Measurements from ENCODE around the gene PFKL.
"Not testable (repeated sequence)": the region's sequence is repeated elsewhere in the genome, so short reads cannot be mapped to it uniquely, and the experiment has no call there.

PFKL gene

DNA sequence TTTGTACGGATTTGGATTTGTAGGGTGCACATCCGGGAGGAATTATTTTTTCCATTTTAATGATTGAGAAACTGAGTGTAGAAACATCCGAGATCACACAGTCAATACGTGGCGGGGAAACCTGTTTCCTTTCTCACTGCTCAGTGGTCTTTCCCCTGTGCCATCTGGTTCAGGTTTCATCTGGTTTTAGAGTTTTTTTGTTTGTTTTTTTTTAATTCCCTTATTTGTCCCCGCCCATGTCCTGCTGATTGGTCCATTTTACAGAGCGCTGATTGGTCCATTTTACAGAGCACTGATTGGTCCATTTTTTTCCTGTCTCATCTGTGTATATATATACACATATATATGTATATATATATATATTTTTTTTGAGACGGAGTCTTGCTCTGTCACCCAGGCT lies 59.5 kb downstream of the PFKL start:
- DNase-seq (ENCODE audit: low read depth in 4 of 4, low spot score in 1 of 4): no peak

DNA sequence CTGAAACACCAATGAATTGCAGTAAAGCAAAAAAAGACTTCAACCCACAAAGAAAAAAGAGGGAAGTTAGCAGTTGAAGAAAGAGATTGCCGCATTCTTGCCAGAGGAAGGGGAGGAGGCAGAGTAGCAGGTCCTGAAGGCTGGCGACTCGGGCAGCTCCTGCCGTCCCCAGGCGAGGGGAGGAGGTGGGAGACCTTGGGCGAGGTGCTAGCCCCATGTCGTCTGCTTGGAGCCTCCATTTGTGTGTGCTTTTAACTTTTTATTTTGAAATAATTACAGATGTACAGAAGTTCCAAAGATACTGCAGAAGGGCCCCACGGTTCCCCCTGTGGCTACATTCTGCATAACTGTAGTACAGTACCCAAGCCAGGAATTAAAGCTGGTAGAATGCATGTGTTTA lies 60.3 kb downstream of the PFKL start:
- DNase-seq (ENCODE audit: low read depth in 4 of 4, low spot score in 1 of 4): no peak

DNA sequence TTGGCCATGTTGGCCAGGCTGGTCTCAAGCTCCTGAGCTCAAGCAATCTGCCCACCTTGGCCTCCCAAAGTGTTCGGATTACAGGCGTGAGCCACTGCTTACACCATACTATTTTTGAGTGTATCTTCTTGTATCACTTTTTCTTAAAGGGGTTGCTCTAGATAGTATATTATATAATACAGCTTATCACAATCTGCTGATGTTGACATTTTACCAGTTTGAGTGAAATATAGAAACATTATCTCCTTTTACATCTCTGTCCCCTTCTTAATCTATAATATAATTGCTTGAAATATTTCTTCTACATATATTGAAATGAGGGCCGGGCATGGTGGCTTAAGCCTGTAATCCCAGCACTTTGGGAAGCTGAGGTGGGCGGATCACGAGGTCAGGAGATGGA lies 62.0 kb downstream of the PFKL start:
- not testable (repeated sequence) for DNase-seq (ENCODE audit: low read depth in 4 of 4, low spot score in 1 of 4)

DNA sequence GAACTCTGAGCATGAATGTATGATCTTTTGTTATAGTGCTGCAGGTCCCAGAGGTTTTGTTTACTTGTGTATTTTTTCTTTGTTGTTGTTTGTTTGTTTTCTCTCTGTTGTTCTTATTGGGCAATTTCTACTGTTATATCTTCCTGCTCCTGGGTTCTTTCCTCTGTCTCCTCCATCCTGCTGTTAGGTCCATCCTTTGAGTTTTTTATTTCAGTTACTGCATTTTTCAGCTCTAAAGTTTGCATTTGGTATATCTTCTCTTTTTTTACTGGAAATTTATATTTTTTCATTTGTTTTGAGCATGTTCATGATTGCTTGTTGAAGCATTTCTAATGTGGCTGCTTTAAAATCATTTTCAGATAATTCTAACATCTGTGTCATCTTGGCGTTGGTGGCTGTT lies 63.4 kb downstream of the PFKL start:
- DNase-seq (ENCODE audit: low read depth in 4 of 4, low spot score in 1 of 4): no peak

DNA sequence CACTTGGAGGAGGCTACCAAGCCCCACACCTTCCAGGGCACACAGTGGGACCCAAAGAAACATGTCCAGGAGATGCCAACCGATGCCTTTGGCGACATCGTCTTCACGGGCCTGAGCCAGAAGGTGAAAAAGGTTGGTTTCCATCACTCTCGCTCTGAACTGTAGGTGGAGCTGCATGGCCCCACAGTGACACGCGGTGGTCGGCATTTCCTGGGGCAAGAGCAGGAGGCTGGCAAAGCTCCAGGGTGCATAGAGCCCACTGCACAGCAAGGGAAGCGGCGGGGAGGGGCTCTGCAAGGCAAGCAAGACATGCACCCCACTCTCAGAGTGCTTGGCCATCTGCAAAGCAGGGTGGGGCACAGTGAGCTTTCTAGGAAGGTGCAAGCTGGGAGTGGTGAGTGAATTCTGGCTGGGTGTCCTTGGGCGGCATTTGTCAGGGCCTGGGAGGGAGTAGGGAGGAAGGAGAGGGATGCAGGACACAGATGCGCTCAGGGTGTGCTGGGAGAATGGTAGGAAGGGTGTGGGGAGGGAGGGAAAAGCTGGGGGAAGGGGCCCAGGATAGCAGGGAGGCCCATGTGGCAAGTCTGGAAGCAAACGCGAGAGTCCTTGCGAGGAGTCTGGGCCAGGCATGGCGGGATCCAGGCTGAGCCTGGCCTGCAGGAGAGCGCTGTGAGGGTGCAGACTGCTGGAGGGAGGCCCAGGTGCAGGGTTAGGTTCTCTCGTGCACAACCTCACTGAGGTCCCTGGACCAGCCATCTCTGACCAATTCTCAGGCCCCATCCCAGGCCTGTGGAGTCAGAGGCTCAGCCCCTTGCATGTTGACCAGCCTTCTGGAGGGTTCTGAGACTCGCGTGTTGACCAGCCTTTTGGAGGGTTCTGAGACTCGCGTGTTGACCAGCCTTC lies 64.5 kb downstream of the PFKL start:
- no peak for DNase-seq (ENCODE audit: low read depth in 4 of 4, low spot score in 1 of 4)

DNA sequence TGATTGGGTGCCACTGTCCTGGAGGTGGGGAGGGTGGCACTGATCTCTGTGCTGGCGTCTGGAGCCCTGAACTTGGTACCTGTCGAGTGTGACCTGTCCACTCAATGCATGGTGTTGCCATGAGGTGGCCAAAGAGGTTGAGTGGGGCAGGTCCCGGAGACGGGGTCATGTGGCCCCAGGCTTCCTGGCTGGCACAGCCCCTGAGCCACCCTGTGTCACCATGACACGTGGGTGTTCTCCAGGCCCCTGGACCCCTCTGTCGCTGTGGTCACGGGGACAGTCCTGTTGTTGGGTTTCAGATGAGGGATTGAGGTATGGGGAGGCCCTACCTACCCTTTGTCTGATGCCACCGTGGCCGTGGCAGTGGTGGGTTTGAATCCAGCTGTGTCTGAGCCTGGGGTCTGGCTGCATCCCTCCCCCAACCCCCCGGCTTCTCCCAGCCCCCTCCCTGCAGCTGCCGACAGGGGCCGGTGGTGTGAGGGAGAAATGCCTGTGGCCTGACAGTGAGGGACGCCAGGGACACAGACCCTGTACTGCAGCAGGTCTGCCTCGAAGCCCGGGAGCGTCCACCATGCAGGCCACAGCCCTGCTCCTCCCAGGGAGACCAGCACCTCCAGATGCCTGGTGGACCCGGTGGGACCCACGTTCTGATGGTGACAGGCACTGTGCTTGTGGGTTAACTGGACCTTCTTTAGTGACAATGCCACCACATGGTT lies 65.6 kb downstream of the PFKL start:
- DNase-seq (ENCODE audit: low read depth in 4 of 4, low spot score in 1 of 4): no peak

DNA sequence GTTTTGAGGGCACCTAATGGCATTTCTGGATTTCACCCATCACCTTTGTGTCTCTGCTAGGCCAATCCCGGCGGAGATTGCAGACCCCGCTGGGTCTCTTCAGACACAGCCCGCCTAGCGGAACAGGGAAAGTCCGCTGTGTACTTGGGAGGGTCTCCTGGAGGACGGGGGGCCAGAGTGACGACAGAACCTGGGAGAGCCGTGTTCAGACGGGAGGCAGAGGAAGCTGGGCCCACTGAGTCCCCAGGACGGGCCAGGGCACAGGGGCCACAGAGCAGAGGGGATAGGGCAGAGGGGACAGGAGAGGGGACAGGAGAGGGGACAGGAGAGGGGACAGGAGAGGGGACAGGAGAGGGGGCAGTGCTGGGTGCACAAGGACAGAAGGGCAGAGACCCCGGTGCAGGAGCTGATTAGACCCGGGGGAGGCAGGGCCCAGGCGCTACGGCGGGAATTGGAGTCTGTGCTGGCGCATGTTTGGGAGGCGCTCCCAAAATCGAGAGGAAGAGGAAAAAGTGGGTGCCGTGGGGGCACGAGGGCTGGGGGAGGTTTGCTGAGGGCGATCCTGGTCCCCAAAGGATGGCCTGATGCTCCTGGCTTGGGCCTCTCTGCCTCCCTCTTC lies 66.2 kb downstream of the PFKL start:
- DNase-seq (ENCODE audit: low read depth in 4 of 4, low spot score in 1 of 4): no peak

DNA sequence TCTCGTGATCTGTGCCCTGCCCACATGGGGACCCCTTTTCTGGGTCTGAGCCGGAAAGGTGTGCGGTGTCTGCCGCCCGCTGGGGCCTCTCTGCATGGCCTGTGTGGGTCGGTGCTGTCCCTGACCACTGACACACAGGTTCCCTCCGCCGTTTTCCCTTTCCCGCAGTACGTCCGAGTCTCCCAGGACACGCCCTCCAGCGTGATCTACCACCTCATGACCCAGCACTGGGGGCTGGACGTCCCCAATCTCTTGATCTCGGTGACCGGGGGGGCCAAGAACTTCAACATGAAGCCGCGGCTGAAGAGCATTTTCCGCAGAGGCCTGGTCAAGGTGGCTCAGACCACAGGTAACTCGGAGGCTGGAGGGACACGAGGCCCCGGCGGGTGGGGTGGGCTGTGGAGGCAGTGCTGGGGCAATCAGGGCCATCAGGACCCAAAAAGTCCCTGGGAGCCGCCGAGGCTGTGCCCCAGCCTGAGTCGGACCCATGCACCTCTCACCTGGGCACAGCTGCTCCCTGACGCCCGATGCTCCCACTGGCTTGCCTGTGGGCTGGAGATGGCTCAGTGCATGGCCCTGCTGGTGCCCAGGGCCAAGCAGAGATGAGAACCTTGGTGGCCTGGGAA lies 66.8 kb downstream of the PFKL start:
- no peak for DNase-seq (ENCODE audit: low read depth in 4 of 4, low spot score in 1 of 4)

DNA sequence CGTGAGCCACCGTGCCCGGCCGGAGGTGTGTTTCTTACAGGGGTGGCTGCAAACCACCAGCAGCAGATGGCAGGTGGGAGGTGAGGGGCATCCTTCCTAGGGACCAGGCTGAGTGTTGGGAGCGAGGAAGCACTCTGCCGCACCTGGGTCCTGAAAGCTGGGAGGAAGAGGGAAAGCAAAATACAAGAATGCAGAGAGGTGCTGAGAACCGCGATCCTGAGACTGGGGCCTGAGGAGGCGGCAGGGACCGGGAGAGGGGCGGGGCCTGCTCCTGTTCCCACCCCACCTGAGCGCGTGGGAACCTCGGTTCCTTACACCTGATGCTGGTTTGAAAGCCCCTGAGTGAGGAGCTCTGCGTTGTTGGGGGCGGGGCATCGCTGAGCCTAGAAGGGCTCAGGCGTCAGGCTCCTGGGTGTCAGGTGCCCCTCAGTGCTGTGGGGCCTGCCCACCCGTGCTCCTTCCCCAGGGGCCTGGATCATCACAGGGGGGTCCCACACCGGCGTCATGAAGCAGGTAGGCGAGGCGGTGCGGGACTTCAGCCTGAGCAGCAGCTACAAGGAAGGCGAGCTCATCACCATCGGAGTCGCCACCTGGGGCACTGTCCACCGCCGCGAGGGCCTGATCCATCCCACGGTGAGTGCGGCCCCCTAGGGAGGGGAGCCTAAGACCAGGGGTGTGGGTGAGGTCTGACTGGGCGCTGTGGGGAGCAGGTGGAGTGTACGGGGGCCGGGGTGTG lies 69.0 kb downstream of the PFKL start:
- DNase-seq (ENCODE audit: low read depth in 4 of 4, low spot score in 1 of 4): no peak

DNA sequence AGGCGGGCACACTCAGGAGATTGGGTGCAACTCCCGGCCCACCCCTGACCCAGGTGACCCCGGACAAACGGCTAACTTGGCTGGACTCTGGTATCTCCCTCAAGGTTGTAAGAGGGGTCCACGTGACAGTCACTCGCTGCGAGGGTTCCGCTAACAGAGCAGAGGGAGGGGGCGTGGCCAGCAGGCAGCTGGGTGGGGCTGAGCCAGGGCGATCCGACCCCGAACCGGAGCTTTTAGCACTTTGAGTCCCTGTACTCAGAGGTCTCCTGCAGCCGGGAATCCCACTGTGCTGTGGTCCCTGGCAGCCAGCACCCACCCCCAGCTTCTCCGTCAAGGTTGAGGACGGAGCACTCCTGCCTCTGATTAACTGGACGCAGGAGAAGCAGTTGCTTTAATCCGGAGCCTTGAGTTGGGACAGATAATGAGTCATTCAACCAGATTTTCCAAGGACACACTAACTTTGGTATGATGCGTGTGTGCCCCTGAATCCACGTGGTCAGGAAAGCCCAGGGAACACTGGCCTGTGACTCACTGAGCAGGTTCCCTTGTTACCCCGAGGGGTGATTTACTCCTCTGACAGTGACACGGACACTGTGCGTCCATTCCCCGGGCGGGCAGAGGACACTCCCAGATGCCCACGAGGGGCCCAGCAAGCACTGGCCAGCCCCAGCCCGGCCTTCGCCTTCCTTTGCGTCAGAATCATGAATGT lies 70.3 kb downstream of the PFKL start:
- no peak for DNase-seq (ENCODE audit: low read depth in 4 of 4, low spot score in 1 of 4)

DNA sequence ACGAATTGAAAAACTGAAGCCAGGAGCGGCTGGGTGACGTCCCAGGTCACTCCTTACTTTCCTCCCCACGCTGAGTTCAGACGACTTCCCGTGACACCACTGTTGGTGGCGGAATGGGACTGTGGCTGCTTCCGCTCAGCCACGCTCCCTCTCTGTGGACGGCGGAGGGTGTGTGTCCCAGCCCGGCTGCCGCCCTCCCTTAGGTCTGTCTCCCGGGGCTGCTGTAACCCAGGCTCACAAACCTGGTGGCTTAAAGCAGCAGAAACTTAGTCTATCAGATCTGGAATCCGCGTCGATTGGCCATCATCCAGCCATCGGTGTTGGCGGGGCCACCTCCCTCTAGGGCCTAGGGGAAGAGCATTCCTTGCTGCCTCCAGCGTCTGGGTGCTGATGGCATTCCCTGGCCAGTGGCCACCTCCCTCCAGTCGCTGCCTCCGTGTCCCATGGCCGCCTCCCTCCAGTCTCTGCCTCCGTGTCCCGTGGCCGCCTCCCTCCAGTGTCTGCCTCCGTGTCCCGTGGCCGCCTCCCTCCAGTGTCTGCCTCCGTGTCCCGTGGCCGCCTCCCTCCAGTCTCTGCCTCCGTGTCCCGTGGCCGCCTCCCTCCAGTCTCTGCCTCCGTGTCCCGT lies 71.0 kb downstream of the PFKL start:
- DNase-seq (ENCODE audit: low read depth in 4 of 4, low spot score in 1 of 4): no peak

DNA sequence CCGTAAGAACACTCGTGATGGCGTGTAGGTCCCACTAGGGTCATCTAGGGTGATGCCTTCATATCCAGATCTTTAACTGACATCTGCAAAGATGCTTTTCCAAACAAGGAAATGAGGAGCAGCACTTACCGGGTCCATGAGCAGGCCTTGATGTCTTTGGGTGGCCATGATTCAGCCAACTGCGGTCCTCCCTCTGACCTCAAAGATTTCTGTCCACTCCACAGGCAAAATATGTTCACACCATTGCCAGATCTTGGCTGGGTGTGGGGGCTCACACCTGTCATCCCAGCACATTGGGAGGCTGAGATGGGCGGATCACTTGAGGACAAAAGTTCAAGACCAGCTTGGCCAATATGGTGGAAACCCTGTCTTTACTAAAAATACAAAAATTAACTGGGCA lies 71.7 kb downstream of the PFKL start:
- no peak for DNase-seq (ENCODE audit: low read depth in 4 of 4, low spot score in 1 of 4)

DNA sequence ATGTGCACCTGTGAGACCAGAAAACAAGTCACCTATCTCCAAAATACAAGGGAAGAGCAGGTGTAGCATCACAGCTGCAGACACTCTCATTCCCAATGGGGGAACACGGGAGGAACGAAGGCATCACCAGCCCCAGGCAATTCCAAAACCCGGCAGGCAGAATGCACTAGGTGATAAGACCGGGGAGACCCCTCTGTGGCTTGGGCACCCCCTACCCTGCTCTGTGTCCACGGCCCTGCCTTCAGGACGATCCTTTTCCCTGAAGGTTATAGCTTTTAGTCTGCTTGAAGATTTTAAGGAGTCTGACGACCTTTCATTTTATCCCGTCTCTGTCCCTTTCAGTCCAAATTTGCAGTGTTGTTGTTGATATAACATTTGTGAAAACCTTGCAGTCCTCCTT lies 72.8 kb downstream of the PFKL start:
- DNase-seq (ENCODE audit: low read depth in 4 of 4, low spot score in 1 of 4): no peak

DNA sequence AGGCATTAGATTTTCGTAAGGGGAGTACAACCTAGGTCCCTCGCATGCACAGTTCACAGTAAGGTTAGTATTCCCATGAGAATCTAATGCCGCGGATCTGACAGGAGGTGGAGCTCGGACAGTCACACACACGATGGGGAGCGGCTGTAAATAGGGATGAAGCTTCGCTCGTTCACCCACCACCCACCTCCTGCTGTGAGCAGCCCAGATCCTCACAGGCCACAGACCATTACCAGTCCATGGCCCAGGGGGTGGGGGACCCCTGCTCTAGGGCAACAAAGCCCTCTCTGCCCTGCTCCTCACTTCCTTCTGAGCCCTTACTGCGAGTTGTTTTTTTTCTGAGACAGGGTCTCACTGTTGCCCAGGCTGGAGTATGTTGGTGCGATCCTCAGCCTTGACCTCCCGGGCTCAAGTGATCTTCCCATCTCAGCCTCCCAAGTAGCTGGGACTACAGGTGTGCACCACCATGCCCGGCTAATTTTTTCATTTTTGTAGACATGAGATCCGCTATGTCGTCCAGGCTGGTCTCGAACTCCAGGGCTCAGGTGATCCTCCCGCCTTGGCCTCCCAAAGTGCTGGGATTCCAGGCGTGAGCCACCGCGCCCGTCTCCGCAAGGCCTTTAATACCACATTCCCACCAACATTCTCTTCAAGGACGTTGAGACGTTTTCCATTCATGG lies 74.9 kb downstream of the PFKL start:
- no peak for DNase-seq (ENCODE audit: low read depth in 4 of 4, low spot score in 1 of 4)

DNA sequence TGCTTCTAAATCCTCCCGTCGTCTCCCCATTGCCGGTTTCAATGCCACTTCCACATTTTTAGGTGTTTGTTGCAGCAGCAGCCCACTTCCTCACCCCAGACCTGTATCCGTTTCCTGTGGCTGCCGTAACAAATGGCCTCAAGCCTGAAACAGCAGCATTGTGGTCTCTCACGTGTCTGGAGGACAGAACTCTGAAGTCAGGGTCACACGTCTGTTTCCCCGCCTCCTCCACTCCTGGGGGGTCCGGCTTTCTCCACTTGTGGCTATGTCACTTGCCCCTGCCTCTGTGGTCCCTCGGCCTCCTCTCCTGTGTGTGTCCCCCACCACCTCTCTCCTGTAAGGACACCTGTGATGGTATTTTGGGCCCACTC lies 75.4 kb downstream of the PFKL start:
- no peak for DNase-seq (ENCODE audit: low read depth in 4 of 4, low spot score in 1 of 4)

DNA sequence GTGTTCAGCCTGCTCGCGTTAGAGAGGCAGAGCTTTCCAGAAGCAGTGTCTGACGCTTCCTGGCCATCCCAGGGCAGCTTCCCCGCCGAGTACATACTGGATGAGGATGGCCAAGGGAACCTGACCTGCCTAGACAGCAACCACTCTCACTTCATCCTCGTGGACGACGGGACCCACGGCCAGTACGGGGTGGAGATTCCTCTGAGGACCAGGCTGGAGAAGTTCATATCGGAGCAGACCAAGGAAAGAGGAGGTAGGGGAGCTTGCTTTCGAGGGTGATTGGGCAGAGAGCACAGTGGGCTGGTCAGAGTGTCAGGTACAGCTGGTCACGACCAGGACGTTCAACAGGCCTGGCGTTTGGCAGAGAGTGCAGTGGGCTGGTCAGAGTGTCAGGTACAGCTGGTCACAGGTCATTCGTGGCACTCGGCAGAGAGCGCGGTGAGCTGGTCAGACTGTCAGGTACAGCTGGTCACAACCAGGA lies 75.9 kb downstream of the PFKL start:
- no peak for DNase-seq (ENCODE audit: low read depth in 4 of 4, low spot score in 1 of 4)

DNA sequence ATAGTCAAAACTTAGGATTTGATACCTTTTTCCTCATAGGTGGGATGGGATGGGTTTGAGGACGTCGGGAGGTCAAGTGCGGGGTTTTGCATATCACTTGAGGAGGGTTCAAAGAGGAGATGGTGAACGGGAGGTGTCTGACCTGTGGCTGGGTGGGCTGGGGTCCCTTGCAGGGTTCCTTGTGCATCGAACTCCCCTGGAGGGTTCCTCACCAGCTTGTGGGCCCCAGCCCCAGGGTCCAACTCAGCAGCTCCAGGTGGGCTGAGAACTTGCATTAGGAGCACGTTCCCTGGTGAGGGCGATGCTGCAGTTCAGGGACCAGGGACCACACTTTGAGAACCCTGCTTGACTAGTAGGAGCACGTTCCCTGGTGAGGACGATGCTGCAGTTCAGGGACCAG lies 76.8 kb downstream of the PFKL start:
- DNase-seq (ENCODE audit: low read depth in 4 of 4, low spot score in 1 of 4): no peak

Data from stimulated activated CD4-positive, alpha-beta T cell treated with anti-CD3 and anti-CD28 coated beads, Interleukin-1b, Interleukin-23, amount 100 ng/mL, for 24 hours (primary cell).